Stimulated activated CD4-positive, alpha-beta T cell treated with anti-CD3 and anti-CD28 coated beads, Interleukin-4, amount 100 ng/mL, for 48 hours (primary cell): ENCODE measurements around the gene FRMD5.

Source experiments
- DNase-seq, 2 donors: peaks; one replicate each; pipeline ENCODE4 v3.0.0-alpha.2; 2020; ENCODE audit warnings: low read depth in 2 of 2

The FRMD5 gene

GRCh38 chr15:44093836-44094235 is 101.2 kb downstream of the FRMD5 start:
- no peak for DNase-seq

GRCh38 chr15:44092221-44092620 is 102.8 kb downstream of the FRMD5 start:
- DNase-seq = no peak

GRCh38 chr15:44087578-44088465 is 107.2 kb downstream of the FRMD5 start:
- DNase-seq = no peak

GRCh38 chr15:44084770-44085169 is 110.3 kb downstream of the FRMD5 start:
- no peak for DNase-seq

GRCh38 chr15:44084171-44084570 is 110.9 kb downstream of the FRMD5 start:
- DNase-seq = no peak

GRCh38 chr15:44082558-44083157 is 112.4 kb downstream of the FRMD5 start:
- DNase-seq = no peak

- no peak for DNase-seq
These were observed 113.8 kb downstream of the FRMD5 start for GRCh38 chr15:44081026-44082013.

GRCh38 chr15:44075535-44075934 is 119.5 kb downstream of the FRMD5 start:
- DNase-seq = no peak

- no peak for DNase-seq
These were observed 125.6 kb downstream of the FRMD5 start for GRCh38 chr15:44069489-44069888.

- DNase-seq = no peak
These were observed 126.7 kb downstream of the FRMD5 start for GRCh38 chr15:44068347-44068746.

- DNase-seq = peak; percentile 53 to 63
These were observed 128.8 kb downstream of the FRMD5 start for GRCh38 chr15:44066211-44066827.

GRCh38 chr15:44064706-44065105 is 130.4 kb downstream of the FRMD5 start:
- DNase-seq = no peak

GRCh38 chr15:44058126-44058525 is 136.9 kb downstream of the FRMD5 start:
- no peak for DNase-seq

GRCh38 chr15:44045661-44046060 is 149.4 kb downstream of the FRMD5 start:
- DNase-seq = no peak

- DNase-seq = no peak
These were observed 149.9 kb downstream of the FRMD5 start for GRCh38 chr15:44045217-44045616.

- DNase-seq = no peak
These were observed 156.3 kb downstream of the FRMD5 start for GRCh38 chr15:44038755-44039191.

GRCh38 chr15:44035781-44036699 is 159.0 kb downstream of the FRMD5 start:
- DNase-seq = no peak

GRCh38 chr15:44034933-44035624 is 160.0 kb downstream of the FRMD5 start:
- DNase-seq = no peak

GRCh38 chr15:44034334-44034733 is 160.7 kb downstream of the FRMD5 start:
- DNase-seq = no peak

GRCh38 chr15:44033894-44034293 is 161.2 kb downstream of the FRMD5 start:
- no peak for DNase-seq
